Progenitor cell of endocrine pancreas (in vitro differentiated cells): ENCODE measurements around the gene KCNQ1. TPM values are rescaled to one million over a fixed set of nuclear protein-coding genes. Genes with fewer than 3 reads are reported as not detected.
A peak's percentile ranks its signal among the peaks of the same experiment; 100 is the strongest.

ENCODE experiments used
- DNase-seq: peaks from one replicate; pipeline ENCODE4 v3.0.0; 2021; ENCODE audit warnings: low spot score; ENCODE audit not compliant: unreplicated experiment
- H3K27ac Mint-ChIP-seq: 2 replicates; pipeline ENCODE4 v1.8.0; 2021; ENCODE audit warnings: mild to moderate bottlenecking, moderate library complexity, mixed read lengths
- H3K27me3 Mint-ChIP-seq: 2 replicates; pipeline ENCODE4 v1.8.0; 2021; ENCODE audit warnings: mixed read lengths
- H3K36me3 Mint-ChIP-seq: 2 replicates; pipeline ENCODE4 v1.8.0; 2022; ENCODE audit warnings: mixed read lengths; ENCODE audit not compliant: insufficient read depth
- H3K4me1 Mint-ChIP-seq: 2 replicates; pipeline ENCODE4 v1.8.0; 2021; ENCODE audit warnings: low read depth, mixed read lengths
- H3K4me3 Mint-ChIP-seq: 2 replicates; pipeline ENCODE4 v1.8.0; 2021; ENCODE audit warnings: low read depth, mild to moderate bottlenecking, moderate library complexity, mixed read lengths
- H3K9me3 Mint-ChIP-seq: 2 replicates; pipeline ENCODE4 v1.8.0; 2021; ENCODE audit warnings: low read depth, mixed read lengths
- total RNA-seq: library from RNA; stranded (reverse); gene quantifications from 2 replicates; pipeline ENCODE4 v1.2.1, GENCODE V29; 2021
- TF ChIP-seq, protein P1 (sequence below): fragments of 200-600 bp; sonication (generic); IDR thresholded peaks from one replicate; pipeline ENCODE4 v1.5.0; 2021; ENCODE audit warnings: antibody characterized with exemption, mild to moderate bottlenecking; ENCODE audit not compliant: unreplicated experiment

KCNQ1 gene
- total RNA-seq, 1 donor from 2014 or later: 3.3 TPM

DNA sequence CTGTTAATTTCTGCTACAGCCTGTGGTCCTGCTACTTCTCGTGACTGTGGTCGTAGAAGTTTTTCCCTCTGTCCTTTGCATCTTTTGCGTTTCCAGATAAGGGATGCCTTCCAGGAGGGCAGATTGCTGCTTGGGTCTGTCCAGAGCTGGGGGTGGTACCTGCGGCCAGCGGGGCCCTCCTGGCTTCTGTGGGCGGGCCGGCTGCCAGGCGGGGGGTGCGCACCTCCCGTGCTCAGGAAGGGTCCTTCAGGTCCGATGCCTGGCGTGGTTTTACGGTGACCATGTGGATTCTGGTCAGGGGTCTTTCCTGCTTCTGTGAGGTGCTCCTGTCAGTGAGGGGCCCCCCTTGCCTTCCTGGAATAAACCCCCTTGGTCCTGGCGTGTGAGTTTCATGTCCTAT, 84.8 kb downstream of the KCNQ1 start:
- DNase-seq: no peak
- Mint-ChIP-seq H3K27me3 (peaks cover 27% of the 10 kb centered on the region), H3K9me3 (no peaks in the 10 kb centered on the region), H3K4me3 (no peak overlapping the region), H3K36me3 (no peaks in the 10 kb centered on the region), H3K4me1 (peaks cover 7% of the 10 kb centered on the region), H3K27ac (no peak overlapping the region)
- TF ChIP-seq, protein P1, sequence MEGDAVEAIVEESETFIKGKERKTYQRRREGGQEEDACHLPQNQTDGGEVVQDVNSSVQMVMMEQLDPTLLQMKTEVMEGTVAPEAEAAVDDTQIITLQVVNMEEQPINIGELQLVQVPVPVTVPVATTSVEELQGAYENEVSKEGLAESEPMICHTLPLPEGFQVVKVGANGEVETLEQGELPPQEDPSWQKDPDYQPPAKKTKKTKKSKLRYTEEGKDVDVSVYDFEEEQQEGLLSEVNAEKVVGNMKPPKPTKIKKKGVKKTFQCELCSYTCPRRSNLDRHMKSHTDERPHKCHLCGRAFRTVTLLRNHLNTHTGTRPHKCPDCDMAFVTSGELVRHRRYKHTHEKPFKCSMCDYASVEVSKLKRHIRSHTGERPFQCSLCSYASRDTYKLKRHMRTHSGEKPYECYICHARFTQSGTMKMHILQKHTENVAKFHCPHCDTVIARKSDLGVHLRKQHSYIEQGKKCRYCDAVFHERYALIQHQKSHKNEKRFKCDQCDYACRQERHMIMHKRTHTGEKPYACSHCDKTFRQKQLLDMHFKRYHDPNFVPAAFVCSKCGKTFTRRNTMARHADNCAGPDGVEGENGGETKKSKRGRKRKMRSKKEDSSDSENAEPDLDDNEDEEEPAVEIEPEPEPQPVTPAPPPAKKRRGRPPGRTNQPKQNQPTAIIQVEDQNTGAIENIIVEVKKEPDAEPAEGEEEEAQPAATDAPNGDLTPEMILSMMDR: no peak

DNA sequence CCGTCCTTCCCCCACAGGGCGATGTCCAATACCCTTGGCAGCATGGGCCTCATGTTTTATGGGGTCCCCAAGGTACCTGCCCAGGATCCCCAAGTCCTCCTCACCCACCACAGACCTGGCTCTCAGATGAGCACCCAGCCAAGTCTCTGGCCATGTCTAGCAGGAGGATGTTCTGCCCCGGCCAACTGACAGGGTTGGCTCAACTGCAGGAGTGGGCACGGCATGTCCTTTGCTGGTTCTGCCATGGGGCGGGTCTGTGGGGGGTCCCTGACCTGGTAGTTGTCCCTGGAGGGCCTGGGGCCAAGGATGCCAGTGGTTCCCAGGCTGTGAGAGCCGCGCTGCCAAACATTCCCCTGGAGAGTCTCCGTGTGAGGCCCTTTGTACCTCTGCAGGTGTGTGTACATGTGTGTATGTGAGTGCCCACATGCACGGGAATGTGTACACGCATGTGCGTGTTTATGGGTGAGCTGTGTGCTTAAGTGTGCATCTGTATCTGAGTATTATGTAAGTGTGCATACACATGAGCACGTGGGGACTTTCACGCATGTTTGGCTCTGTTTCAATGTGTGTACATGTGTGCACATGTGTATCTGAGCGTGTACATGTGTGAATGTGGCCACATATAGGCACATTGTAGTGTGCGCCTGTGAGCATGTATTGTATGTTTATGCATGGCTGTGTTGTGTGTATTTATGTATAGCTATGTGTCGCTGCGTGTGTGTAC, 85.5 kb downstream of the KCNQ1 start:
- Mint-ChIP-seq H3K27me3 (peaks cover 21% of the 10 kb centered on the region), H3K4me3 (no peak overlapping the region), H3K36me3 (no peaks in the 10 kb centered on the region), H3K27ac (no peak overlapping the region), H3K4me1 (peaks cover 8% of the 10 kb centered on the region), H3K9me3 (no peaks in the 10 kb centered on the region)
- TF ChIP-seq, protein P1: no peak
- DNase-seq: no peak

GRCh38 chr11:2530855-2531200, 86.0 kb downstream of the KCNQ1 start:
- peaks cover 8% of the 10 kb centered on the region for H3K4me1 Mint-ChIP-seq
- no peaks in the 10 kb centered on the region for H3K36me3 Mint-ChIP-seq
- no peaks in the 10 kb centered on the region for H3K9me3 Mint-ChIP-seq
- no peak overlapping the region for H3K4me3 Mint-ChIP-seq
- peaks cover 17% of the 10 kb centered on the region for H3K27me3 Mint-ChIP-seq
- no peak for DNase-seq
- TF ChIP-seq, protein P1: no peak
- no peak overlapping the region for H3K27ac Mint-ChIP-seq

DNA sequence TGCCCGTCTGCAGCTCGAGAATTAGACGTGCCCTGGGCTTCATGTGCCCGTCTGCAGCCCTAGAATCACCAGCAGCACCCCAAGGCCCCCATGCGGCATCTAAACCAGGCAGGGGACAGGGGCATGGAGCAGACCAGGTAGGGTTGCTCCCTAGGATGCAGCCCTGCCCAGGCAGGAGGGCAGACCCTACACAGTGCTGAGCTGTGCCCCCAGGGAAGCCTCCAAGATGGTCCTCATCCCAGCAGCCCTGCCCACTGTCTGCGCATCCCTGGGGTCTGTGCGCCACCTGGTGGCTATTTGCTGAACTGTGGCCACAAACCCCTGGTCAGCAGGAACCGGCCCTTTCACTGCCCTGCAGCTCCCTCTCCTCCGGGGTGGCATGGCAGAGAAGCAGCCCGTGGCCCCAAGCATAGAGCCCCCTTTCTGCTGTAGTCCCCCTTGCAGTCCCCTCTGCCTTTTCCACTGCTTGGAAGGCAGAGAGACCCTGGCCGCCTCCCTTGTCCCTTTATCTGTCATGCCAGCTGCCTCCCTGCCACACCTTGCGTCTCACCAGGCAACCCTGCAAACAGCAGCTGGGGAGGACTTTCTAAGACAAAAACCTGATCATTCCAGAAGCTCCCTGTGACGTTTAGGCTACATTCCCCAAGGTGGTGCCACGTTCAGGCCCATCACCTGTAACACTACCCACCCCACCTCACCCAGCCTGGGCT, 86.6 kb downstream of the KCNQ1 start:
- Mint-ChIP-seq H3K27me3 (peaks cover 15% of the 10 kb centered on the region), H3K27ac (no peak overlapping the region), H3K4me3 (no peak overlapping the region), H3K4me1 (peaks cover 8% of the 10 kb centered on the region), H3K36me3 (no peaks in the 10 kb centered on the region), H3K9me3 (no peaks in the 10 kb centered on the region)
- TF ChIP-seq, protein P1: peak; percentile 94
- DNase-seq: peak; percentile 85

DNA sequence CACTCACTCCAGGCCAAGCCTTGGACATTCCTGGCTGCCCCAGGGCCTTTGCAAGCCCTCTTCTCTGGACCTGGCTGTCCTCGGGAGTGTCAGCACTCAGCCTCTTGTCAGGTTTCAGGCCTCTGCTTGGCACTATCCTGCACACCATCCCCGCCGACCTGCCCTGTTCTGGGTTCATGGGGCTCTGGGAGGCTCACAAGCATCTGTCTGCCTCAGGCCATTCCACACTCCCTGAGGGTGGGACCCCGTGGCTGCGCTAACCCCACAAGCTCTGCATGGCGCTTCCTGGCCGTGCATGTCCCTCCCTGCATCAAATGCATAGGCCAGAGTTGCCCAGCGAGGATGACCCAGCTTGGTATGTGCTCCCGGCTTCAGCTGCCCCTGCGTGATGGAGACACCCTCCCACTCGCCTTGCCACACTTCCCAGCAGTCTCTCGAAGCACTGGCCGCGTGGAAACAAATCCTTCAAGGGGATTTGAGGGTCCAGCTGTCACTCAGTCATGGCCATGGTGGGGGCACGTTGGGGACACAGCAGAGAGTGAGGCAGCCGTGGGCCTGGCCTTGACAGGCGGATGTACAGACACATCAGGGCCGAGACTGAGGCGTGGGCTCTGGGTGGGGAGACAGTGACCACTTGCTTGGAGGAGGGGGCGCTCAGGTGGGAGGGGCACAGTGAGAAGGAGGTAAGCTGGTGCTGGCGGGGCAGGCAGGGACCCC, 87.3 kb downstream of the KCNQ1 start:
- H3K4me3 Mint-ChIP-seq: no peak overlapping the region
- no peaks in the 10 kb centered on the region for H3K9me3 Mint-ChIP-seq
- peaks cover 16% of the 10 kb centered on the region for H3K27me3 Mint-ChIP-seq
- TF ChIP-seq, protein P1: no peak
- no peak for DNase-seq
- peak overlapping the region; percentile 99 for H3K27ac Mint-ChIP-seq
- H3K4me1 Mint-ChIP-seq: peaks cover 8% of the 10 kb centered on the region
- no peaks in the 10 kb centered on the region for H3K36me3 Mint-ChIP-seq
